ENCODE data around the gene CTNNB1.

CTNNB1 gene

DNA sequence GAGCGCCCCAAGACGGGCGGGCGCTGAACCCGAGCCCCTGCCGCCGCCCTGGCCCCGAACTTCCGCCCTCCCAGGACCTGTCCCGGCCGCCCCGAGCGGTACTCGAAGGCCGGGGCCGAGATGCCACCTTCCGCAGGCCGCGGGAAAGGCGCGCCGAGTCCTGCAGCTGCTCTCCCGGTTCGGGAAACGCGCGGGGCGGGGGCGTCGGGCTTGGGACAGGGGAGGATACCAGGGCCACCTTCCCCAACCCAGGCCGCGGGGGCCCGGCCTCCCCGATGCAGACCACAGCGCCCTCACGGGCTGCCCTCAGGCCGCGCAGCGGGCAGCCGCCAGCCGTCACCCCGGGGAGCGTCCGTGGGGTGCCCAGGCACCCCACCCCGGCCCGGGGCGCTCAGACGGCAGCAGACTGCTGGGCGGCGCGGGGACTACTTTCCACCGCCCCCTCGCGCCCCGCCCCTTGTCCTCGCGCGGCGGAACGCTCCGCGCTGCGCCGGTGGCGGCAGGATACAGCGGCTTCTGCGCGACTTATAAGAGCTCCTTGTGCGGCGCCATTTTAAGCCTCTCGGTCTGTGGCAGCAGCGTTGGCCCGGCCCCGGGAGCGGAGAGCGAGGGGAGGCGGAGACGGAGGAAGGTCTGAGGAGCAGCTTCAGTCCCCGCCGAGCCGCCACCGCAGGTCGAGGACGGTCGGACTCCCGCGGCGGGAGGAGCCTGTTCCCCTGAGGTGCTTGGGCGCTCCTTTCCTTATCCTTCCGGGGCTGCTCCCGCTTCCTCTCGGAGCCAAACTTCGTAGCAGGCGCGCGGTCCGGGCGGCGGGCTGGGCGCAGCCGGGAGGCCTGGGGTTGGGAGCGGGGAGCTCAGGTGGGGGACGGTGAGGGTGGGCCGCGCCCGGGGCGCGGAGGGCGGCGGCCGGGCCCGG, at the start of gene CTNNB1:
CTNNB1 (plus strand) TSS at position 556 of the 916 bp plus-strand sequence. CDS start 24,564 bp downstream, outside the sequence.
- DNase-seq: no peak

DNA sequence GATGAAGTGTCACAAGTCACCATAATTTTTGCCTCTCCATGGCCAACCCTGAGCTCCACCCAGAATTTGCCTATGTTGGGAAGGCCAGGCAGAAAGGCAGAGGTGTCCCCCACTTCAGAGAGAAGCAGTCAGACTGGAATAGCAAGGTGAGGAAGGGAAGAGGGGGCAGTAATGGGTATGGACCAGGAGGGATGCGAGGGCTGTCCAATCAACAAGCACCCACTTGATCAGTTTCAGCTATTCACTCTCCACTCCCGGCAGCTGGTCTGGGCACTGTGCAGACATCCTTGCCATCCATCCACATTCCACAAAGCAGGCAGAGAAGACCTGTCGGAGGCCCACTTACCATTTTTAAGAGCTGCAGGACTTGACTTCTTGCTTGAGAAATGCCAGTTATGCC, 43.5 kb upstream of the CTNNB1 start:
- no peak for DNase-seq

DNA sequence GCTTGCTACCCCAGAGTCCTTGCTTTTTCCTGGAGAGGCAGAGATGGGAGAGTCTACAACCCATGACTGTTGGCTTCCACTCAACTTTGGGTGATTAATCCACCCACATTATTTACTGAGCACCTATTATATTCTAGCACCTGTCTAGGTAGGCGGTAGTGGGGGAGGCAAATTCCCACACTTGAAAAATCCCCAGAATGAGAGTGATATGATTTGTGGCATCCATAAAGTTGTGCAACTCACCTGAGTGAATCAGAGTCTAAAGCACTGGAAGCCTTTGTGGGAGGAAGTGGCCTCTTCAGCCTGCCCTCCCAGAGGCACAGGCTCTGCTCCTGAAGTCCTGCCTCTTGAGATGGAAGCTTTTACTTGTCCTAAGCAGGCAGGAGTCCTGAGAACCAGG, 40.4 kb upstream of the CTNNB1 start:
- DNase-seq: no peak

DNA sequence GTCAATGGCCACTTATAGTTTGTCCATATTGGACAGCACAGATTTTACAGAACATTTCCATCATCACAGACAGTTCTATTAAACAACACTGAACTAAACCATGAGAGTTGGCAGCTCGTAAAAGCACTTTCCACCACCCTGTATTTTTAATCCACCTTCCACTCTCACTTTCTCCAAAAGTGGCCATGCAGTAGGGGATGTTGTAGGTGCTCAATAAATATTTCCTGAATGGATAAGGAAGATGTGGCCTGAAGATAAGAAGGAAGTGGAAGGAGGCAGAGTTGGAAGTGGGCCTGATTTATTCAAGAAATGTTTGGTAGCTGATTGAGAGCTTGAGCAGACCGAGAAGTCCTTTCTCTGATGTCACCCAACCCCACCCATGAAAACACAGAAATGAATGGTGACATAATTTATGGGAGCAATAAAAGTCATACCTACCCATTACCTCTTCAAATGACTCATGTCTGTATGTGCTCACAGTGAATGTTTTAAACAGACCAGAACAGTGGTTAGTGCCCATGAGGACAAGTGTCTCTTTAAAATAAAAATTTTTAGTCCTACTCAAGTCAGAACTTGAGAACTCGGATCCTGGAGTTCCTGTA, 39.6 kb upstream of the CTNNB1 start:
- DNase-seq: no peak

DNA sequence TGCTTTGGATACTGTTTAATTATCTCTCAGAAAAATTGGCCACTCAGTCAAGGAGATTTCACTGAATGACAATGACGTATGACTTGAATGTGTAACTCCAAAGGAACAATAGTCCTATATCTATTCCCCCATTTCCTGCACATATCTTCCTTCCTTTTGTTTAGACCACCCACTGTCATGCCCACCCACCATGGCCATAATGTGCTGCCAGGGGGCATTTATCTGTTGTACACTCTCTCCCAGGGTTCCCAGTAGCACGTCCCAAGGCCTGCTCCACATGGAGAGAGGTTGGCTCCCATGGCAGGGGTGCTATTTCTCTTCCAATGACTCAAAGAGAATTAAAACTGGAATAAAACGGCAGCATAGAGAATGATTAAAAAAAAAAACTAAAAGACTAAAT, 36.8 kb upstream of the CTNNB1 start:
- no peak for DNase-seq

DNA sequence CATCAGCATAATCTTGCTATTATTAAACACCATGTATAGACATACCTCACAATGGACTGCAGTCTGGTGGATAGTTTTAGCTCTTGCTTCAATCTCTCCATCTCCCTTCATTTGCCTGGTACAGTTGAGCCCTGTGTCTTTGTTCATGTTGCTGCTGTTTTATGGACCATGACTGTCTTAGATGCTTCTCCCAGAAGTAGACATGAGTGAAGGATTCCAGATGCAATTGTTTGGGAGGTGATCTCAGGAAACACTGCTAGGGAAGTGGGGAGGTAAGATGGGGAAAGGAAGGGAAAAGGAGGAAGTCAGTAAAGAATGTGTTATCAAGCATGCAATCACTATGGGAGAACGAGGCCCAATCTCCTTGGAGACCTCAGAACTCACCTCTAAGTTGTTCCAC, 36.3 kb upstream of the CTNNB1 start:
- DNase-seq: no peak

DNA sequence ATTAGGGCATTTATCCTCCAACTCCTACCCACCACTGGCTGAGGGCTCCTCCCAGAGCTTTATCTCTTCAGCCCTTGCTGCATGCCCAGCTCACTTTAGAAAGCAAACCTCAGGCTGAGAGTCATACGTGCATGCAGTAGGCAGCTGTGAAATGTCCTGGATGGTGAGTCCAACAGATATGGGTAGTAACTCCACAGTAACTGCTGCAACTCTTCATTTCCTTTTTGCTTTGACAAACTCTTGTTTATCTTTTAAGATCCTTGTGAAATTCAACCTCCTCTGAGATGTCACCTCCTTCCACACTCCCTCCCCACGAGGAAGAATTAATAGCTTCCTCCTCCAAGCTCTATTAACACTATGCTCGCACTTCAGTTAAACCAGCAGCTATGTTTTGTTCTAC, 35.9 kb upstream of the CTNNB1 start:
- DNase-seq: no peak

DNA sequence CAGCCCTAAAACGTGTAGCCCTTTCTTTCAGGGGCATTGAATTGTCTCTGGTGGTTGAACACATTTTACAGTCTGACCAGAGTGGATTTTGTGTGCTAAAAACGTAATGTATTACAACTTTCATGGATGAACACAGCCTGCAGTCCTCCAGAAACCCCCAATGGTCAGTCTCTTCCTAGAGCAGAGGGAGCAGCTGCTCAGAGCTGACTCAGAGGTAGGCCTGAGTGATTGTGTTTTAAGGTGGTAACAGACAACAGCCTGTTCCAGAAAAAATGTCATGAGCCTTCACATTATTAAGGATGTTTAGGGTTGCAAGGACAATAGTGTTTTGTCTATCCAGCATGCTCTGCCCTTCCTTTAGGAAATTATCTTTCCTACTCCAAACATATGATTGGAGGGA, 34.5 kb upstream of the CTNNB1 start:
- DNase-seq: no peak

DNA sequence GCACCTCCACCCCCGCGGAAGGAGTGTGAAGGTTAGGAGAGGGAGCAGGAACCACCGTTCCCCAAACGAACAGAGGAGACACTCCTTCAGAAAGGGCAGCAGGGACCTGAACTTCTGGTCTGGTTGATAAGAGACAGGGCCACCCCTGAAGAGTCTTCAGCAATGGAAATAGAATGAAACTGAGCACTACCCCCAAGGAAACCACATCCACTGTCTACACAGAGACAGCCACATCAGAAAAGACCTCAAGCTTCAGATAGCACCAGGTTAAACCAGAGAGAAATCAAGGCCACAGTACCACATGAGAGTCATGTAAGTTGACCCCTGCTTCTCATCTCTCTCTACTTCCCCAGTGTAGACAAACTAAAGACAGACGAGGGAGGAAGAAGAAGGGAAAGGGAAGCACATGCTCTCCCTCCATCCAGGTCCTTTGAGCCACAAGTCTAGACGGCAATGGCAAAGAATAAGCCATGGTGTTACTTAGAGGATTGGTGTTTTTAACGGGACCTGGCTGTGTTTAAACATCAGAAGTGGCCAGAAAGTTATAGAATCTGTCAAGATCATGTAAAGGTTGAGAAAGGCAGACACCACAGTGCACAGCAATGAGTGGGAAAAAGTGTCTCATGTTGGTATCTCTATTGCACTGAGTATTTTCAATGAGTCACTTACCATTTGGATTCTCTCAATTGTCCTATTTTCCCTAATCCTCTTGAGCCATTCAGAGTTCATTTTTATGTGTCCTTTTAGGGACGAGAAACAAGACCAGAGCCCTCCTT, 31.4 kb upstream of the CTNNB1 start:
- DNase-seq: no peak

DNA sequence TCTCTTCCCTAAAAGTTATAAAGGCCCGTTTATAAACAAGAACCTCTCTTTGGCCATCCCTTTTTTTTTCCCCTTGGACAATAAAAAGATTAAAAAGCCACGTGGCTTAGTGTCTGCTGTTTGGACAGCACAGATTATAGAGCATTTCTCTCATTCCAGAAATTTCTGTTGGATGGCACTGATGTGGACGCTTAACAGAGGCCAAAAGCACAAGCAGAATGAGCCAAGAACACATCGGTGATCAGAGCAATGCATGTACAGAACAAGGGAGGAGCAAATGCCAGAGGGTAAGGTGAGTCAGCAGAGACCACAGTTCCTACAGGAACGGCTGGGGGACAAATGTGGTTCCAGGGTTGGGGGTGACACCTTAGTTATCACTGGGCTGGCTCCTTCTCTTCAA, 30.3 kb upstream of the CTNNB1 start:
- no peak for DNase-seq

DNA sequence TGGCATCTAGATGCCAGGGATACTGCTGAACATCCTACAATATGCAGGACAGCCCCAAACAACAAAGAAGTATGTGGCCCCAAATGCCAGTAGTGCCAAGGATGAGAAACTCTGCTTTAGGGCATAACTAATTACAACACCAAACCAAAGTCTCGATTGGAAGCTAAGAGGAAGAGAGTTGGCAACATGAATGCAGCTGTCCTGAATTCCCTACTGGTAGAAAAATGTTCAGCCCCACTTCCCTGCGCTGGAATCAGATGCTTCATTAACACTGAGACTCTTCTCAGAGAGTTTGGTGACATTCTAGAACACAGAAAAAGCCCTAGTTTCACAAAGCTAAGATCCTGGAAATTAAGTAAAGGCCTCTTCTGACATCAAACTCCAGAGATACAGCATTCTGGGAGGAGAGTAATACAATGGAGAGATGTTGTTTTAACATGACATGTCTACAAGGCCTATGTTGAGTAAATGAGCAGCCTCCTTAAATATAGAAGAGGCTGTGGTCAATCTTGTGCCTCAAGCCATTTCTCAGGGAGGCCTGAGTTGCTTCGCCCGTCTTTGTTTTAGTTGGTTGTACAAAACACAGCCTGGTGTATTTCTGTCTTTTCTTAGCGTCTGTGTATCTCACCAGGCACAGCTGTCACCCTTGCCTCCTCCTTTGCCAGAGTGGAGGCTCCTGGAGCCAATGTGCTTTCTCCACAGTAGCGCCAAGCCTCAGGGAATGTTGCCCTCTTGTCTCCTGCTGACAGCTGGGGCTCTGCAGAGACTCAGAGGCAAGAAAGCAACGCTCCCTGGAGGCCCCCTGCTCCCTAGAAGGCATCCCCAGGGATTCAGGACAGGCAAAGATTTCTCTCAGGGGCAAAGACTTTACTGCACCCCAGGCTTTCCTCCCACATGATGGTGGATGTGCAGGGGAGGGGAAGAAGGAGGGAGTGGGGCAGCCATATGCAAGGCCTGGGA, 25.1 kb upstream of the CTNNB1 start:
- no peak for DNase-seq

DNA sequence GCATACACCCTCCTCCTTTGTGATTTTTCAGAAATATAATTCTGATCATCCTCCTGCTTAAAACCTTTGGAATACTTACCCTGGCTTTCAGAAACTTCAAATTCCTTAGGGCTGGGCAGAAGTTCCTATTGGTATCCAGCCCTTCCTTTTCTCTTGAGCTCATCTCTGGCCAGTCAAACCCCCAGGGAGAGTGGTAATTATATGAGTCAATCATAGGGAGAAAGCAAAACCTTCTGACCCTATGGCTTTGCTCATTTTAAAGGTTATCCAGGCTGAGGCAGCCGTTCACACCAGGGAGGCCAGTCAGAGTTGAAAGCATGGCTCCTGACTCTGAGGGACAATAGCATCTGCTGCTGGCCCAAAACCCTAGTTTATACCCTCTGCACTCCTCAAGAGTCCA, 23.9 kb upstream of the CTNNB1 start:
- no peak for DNase-seq

DNA sequence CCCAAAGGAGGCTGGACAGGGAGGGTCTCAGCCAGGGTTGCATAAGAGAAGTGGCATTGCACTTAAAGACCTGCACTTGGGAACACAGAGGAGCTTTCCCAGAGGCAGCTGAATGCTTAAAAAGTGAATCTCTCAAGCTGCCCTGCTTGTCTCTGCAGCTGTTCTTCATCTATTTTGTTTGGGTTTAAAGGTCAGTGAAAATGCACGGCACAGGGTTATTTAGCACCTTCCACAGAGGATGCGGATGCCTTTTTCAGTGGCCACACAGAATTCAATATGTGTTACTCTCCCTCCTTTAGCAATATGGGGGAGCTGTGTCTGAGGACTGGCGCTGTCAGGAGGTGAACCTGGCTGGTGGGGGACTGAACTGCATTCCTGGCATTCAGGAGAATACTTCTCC, 22.7 kb upstream of the CTNNB1 start:
- DNase-seq: no peak

DNA sequence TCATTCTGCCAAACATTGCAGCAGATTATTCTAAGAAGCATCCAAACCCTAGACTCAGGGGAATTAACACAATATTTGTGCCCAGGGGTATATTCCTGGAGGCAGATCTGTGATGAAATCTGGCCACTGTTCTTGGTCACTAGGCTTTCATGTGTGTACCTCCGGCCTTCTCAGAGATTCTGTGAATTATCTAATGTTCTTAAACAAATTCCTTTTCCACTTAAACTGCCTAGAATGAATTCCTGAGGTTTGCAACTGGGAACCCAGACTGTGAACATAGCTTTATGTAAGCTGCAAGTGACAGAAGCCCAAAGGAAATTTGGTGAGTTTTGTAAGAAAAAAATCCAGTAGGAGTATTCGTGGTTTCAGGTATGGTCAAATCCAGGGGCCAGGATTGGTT, 20.7 kb upstream of the CTNNB1 start:
- no peak for DNase-seq

DNA sequence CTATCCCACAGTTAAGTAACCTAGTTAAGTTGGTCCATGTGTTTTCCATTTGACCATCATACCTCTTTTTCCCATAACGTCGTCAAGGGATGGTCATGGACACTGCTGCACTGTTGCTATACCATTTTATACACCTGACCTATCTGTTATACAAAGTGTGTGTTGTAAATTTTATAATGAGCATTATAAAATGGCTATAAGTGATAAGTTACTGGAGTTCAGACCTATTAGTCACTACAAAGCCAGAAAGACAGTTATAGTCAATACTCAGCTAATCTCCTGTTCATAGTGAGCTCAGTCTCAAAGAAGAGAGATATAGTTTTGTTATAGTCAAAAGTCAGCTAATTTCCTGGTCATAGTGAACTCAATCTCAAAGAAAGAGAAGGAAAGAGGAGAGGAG, 18.9 kb upstream of the CTNNB1 start:
- no peak for DNase-seq

DNA sequence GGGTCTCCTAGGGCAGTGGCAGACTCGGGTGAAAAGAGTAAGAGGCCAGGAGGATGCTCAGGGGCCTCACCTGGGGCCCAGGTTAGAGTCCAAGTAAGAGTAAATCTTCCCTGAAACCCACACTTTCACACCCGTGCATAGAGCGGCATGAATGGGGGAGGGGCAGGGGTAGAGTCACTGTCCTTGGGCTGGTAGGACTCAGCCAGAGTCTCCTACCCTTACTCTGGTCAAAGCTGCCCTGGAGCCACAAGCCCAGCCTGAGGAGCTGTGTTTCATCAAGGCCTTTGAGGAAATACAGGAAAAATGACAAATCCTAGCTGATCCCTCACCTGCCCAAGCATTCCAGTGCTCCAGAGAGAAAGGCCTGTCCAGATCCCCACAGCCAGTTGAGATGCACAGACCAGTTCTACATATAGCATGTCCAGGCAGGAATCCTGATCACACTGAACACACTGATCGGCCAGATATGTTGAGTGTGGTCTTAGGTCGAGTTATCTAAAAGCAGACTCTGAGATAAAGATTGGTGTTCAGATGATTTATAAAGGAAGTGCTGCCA, 16.7 kb upstream of the CTNNB1 start:
- no peak for DNase-seq

DNA sequence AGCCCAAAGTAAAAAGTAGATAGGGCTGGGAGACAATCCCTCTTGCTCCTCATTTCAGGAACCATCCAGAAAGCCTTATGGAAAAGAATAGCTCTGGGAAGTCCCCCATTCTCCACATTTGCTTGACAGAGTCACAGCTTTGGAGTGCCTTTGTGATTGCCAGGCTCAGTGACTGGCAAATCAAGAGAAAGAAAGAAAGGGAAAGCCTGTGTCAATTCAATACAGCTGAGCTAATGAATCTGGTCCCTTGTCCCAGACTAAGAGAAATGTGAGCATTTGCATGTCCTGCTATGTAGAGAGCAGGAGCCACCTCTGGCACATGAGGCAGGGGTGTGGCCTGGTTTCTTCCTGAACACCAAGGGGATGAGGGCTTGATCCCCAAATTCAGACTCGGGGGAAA, 14.9 kb upstream of the CTNNB1 start:
- DNase-seq: no peak

DNA sequence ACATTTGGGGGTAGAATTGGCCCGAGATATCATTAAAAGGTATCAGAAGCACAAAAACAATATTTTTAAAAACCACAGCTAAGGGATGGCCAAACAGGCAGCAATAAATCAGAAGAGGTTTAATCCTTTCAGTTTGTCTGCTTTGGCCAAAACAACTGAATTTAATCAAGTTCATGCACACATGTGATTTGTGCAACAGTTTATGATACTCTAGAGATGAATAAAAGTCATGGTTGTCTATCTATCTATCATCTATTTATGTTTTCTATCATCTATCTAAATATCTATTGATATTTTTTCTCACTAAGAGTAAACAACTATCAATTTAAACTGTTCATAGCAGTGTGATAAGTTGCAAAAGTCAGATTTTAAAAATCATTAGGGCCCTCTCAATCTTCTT, 13.0 kb upstream of the CTNNB1 start:
- no peak for DNase-seq

DNA sequence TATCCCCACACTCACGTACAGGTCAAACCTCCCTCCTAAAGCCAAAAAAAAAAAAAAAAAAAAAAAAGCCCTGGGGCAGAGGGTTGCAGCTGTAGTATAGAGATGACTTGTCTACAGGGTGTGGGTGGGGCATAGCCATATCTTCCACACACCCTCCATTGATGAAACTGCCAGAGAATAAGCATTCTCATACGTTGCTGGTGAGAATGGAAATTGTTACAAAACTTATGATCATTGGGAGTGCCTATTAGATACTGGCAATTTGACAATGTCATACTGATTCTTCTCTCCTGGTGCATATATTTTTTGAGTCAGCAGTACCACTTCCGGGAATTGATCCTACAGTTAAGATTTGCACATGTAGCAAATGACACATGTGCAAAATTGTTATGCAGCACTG, 11.0 kb upstream of the CTNNB1 start:
- DNase-seq: no peak

DNA sequence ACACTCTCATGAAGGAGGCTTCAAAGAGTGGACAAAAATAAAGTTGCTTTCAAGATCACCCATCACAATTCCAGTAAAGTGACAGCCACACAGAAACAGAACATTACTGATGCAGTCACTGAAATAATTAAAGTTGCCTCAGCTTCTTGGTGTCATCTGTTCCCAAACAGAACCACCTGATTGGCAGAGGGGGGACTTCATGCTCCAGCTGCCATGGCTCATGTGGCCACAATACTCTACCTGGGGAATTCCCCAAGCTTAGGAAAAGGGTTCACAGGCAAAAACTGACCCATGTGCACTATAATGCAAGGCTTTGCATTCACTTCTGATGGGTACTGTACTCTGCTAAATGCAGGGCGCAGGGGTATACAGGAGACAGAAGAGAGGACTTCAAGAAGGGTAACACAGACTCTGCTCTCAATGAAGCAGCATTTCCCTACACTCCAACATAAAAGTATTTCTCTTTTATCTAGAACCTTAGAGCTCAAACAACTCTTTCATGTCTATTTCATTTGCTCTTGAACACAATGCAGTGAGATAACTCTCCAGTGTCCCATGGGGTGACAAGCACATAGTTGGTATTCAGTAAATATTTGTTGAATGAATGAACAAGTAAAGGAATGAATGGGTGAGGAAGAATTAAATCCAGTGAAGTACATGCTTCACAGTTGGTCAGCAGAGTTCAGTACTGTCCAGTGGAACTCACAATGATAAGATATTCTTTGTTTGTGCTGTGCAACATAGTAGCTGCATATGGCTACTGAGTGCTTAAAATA, 8.6 kb upstream of the CTNNB1 start:
- DNase-seq: no peak

DNA sequence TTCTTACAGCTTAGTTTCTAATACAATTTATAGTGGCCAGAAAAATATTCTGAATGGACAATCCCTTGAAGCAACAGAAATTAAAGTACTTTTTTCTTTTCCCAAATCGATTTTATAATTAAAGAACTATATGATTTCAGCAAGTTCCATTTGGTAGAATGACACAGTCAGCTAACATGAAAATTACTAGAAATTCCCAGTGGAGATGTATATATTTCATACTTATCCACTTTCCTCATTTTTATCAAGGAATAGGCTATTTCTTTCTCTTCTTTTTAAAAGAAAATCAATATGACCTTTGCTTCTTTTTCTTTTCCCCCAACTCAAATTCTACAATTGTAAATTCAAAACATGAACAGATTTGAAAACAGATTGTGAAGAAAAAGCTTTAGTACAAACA, 6.4 kb upstream of the CTNNB1 start:
- DNase-seq: no peak

All from NCI-H2081 treated with DMSO at 0.1 percent for 48 hours (cell line).